GM21529 (cell line): Measurements from ENCODE around the gene TMEM203.

ENCODE experiments used
- ATAC-seq: cut with Tn5 transposase; IDR thresholded peaks from one replicate; pipeline ENCODE4 v1.9.1; 2021; ENCODE audit not compliant: unreplicated experiment

The TMEM203 gene

GRCh38 chr9:137230705-137231371 lies 25.4 kb upstream of the TMEM203 start, which contains the start of gene SLC34A3:
SLC34A3 (plus strand) TSS chr9:137230901; CDS start chr9:137231703, 802 bp downstream.
- ATAC-seq: no peak

GRCh38 chr9:137229903-137230704 lies 24.7 kb upstream of the TMEM203 start:
- no peak for ATAC-seq

- no peak for ATAC-seq
Observed at GRCh38 chr9:137228968-137229896, 23.8 kb upstream of the TMEM203 start.

GRCh38 chr9:137228506-137228967 lies 23.1 kb upstream of the TMEM203 start:
- ATAC-seq: no peak

GRCh38 chr9:137227853-137228505 lies 22.5 kb upstream of the TMEM203 start:
- ATAC-seq: no peak

GRCh38 chr9:137227054-137227852 lies 21.8 kb upstream of the TMEM203 start, which contains the start of gene RNF224:
RNF224 (plus strand) TSS chr9:137227502; CDS start chr9:137228336, 834 bp downstream.
- no peak for ATAC-seq

GRCh38 chr9:137226338-137227053 lies 21.0 kb upstream of the TMEM203 start:
- no peak for ATAC-seq

- no peak for ATAC-seq
Observed at GRCh38 chr9:137225699-137226331, 20.4 kb upstream of the TMEM203 start.

- no peak for ATAC-seq
Observed at GRCh38 chr9:137224830-137225694, 19.6 kb upstream of the TMEM203 start, which contains the start of gene CYSRT1. CYSRT1 (plus strand) TSS chr9:137225174; CDS start chr9:137225622, 448 bp downstream.

GRCh38 chr9:137223078-137223970 lies 17.9 kb upstream of the TMEM203 start:
- ATAC-seq: peak; percentile 76

- ATAC-seq: peak; percentile 2
Observed at GRCh38 chr9:137222190-137223077, 17.0 kb upstream of the TMEM203 start, which contains the start of gene RNF208. RNF208 (minus strand) TSS chr9:137222240; CDS start chr9:137221212, 1,028 bp downstream.

- ATAC-seq: no peak
Observed at GRCh38 chr9:137221506-137222111, 16.2 kb upstream of the TMEM203 start.

- ATAC-seq: no peak
Observed at GRCh38 chr9:137221095-137221505, 15.7 kb upstream of the TMEM203 start.

- no peak for ATAC-seq
Observed at GRCh38 chr9:137220317-137221094, 15.1 kb upstream of the TMEM203 start.
